B cell (primary cell): ENCODE results near the gene EIF3I.

Experiments used
- CTCF ChIP-seq: fragments of 200-600 bp; IDR thresholded peaks from one replicate; pipeline ENCODE4 v1.8.0; 2022; ENCODE audit warnings: antibody characterized with exemption, mild to moderate bottlenecking
- EZH2 ChIP-seq: IDR thresholded peaks from 2 replicates; pipeline ENCODE4 v1.6.1; 2012; ENCODE audit warnings: borderline replicate concordance, low read depth, mild to moderate bottlenecking, moderate library complexity, low read length; ENCODE audit not compliant: insufficient read depth, poor library complexity, severe bottlenecking

DNA sequence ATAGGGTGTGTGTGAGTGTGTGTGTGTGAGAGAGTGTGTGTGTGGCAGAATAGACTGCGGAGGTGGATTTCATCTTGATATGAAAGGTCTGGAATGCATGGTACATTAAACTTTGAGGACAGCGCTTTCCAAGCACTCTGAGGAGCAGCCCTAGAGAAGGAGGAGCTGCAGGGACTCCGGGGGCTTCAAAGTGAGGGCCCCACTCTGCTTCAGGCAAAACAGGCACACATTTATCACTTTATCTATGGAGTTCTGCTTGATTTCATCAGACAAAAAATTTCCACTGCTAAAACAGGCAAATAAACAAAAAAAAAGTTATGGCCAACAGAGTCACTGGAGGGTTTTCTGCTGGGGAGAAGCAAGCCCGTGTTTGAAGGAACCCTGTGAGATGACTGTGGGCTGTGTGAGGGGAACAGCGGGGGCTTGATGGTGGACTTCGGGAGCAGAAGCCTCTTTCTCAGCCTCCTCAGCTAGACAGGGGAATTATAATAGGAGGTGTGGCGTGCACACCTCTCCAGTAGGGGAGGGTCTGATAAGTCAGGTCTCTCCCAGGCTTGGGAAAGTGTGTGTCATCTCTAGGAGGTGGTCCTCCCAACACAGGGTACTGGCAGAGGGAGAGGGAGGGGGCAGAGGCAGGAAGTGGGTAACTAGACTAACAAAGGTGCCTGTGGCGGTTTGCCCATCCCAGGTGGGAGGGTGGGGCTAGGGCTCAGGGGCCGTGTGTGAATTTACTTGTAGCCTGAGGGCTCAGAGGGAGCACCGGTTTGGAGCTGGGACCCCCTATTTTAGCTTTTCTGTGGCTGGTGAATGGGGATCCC lies 51.4 kb downstream of the EIF3I start:
- TF ChIP-seq CTCF (no peak), EZH2 (no peak)
